HFFc6 (cell line): Measurements from ENCODE around the gene GLYAT. TPM values are rescaled to one million over a fixed set of nuclear protein-coding genes. Genes with fewer than 3 reads are reported as not detected.
A peak's percentile ranks its signal among the peaks of the same experiment; 100 is the strongest.
"Not testable (repeated sequence)": the region's sequence is repeated elsewhere in the genome, so short reads cannot be mapped to it uniquely, and the experiment has no call there.

Source experiments
- DNase-seq: peaks from one replicate; pipeline ENCODE4 v3.0.0-alpha.2; 2018
- H3K27ac Mint-ChIP-seq: 2 replicates; pipeline ENCODE4 v1.8.0; 2020; ENCODE audit warnings: mild to moderate bottlenecking, mixed read lengths
- H3K27me3 Mint-ChIP-seq: 2 replicates; pipeline ENCODE4 v1.8.0; 2021; ENCODE audit warnings: mild to moderate bottlenecking, moderate library complexity, mixed read lengths; ENCODE audit not compliant: insufficient read depth
- H3K36me3 Mint-ChIP-seq: 2 replicates; pipeline ENCODE4 v1.8.0; 2021; ENCODE audit warnings: low read depth, mixed read lengths
- H3K4me1 Mint-ChIP-seq: 2 replicates; pipeline ENCODE4 v1.8.0; 2020; ENCODE audit warnings: low read depth, mixed read lengths
- H3K4me3 Mint-ChIP-seq: 2 replicates; pipeline ENCODE4 v1.8.0; 2020; ENCODE audit warnings: mild to moderate bottlenecking, moderate library complexity, mixed read lengths
- H3K9me3 Mint-ChIP-seq: 2 replicates; pipeline ENCODE4 v1.8.0; 2020; ENCODE audit warnings: mild to moderate bottlenecking, mixed read lengths
- CTCF ChIP-seq: fragments of 200-600 bp; sonication (generic); IDR thresholded peaks from 2 replicates; pipeline ENCODE4 v1.5.0; 2021; ENCODE audit warnings: antibody characterized with exemption, mild to moderate bottlenecking
- total RNA-seq, 6 experiments: library from RNA; stranded (reverse); fragmentation: NEBNext Ultra II Directional; extraction: Animal tissue kit (Norgen Biotek cat#: 25700); gene quantifications; 2 replicates in 1 of 6; 3 replicates in 5 of 6; pipeline ENCODE4 v1.2.3, GENCODE V29; 2021

The GLYAT gene
- total RNA-seq, 6 experiments from 2014 or later, result not detected

- Mint-ChIP-seq H3K4me3 (no peak overlapping the region), H3K27ac (no peak overlapping the region), H3K36me3 (no peaks in the 10 kb centered on the region), H3K4me1 (no peaks in the 10 kb centered on the region), H3K27me3 (peaks cover 7% of the 10 kb centered on the region), H3K9me3 (no peaks in the 10 kb centered on the region)
- no peak for DNase-seq
- no peak for TF ChIP-seq CTCF
Measured at GRCh38 chr11:58711832-58712231, 19.9 kb downstream of the GLYAT start.

- no peak overlapping the region for H3K27ac Mint-ChIP-seq
- no peaks in the 10 kb centered on the region for H3K9me3 Mint-ChIP-seq
- H3K36me3 Mint-ChIP-seq, result no peaks in the 10 kb centered on the region
- no peaks in the 10 kb centered on the region for H3K4me1 Mint-ChIP-seq
- no peak overlapping the region for H3K4me3 Mint-ChIP-seq
- peaks cover 5% of the 10 kb centered on the region for H3K27me3 Mint-ChIP-seq
- no peak for TF ChIP-seq CTCF
- DNase-seq, result no peak
Measured at GRCh38 chr11:58707767-58708166, 24.0 kb downstream of the GLYAT start.

- not testable (repeated sequence) for H3K9me3 Mint-ChIP-seq, H3K27ac Mint-ChIP-seq
Measured at GRCh38 chr11:58696825-58697224, 34.9 kb downstream of the GLYAT start.

GRCh38 chr11:58693026-58693425, 38.7 kb downstream of the GLYAT start:
- Mint-ChIP-seq H3K36me3 (no peaks in the 10 kb centered on the region), H3K4me1 (0 out of 2 replicates have a peak, but pooled peaks cover 6% of the 10 kb centered on the region), H3K4me3 (no peak overlapping the region), H3K27me3 (peaks cover 4% of the 10 kb centered on the region), H3K27ac (no peak overlapping the region), H3K9me3 (no peaks in the 10 kb centered on the region)
- TF ChIP-seq CTCF, result no peak
- DNase-seq, result no peak

More at GRCh38 chr11:58696825-58697224, 34.9 kb downstream of the GLYAT start:
- H3K4me3 Mint-ChIP-seq, H3K27me3 Mint-ChIP-seq, H3K4me1 Mint-ChIP-seq, DNase-seq, H3K36me3 Mint-ChIP-seq: not testable (repeated sequence)

- no peak overlapping the region for H3K27ac Mint-ChIP-seq
- H3K36me3 Mint-ChIP-seq, result no peaks in the 10 kb centered on the region
- no peaks in the 10 kb centered on the region for H3K9me3 Mint-ChIP-seq
- no peak for DNase-seq
- no peak for TF ChIP-seq CTCF
- H3K4me3 Mint-ChIP-seq, result no peak overlapping the region
- peaks cover 4% of the 10 kb centered on the region for H3K27me3 Mint-ChIP-seq
- 0 out of 2 replicates have a peak, but pooled peaks cover 6% of the 10 kb centered on the region for H3K4me1 Mint-ChIP-seq
Measured at GRCh38 chr11:58691675-58692074, 40.1 kb downstream of the GLYAT start.

GRCh38 chr11:58688789-58689503, 42.8 kb downstream of the GLYAT start:
- Mint-ChIP-seq H3K36me3 (no peaks in the 10 kb centered on the region), H3K27me3 (peaks cover 4% of the 10 kb centered on the region), H3K4me3 (no peak overlapping the region), H3K27ac (no peak overlapping the region), H3K9me3 (no peaks in the 10 kb centered on the region; the same call in 1 of the 2 replicates), H3K4me1 (0 out of 2 replicates have a peak, but pooled peaks cover 6% of the 10 kb centered on the region)
- no peak for TF ChIP-seq CTCF
- DNase-seq, result peak; percentile 1
